HFFc6 (cell line): ENCODE data around the gene LPCAT3. TPM values are rescaled to one million over a fixed set of nuclear protein-coding genes. Genes with fewer than 3 reads are reported as not detected.
A peak's percentile ranks its signal among the peaks of the same experiment; 100 is the strongest.

ENCODE experiments used
- DNase-seq: peaks from one replicate; pipeline ENCODE4 v3.0.0-alpha.2; 2018
- H3K27ac Mint-ChIP-seq: 2 replicates; pipeline ENCODE4 v1.8.0; 2020; ENCODE audit warnings: mild to moderate bottlenecking, mixed read lengths
- H3K27me3 Mint-ChIP-seq: 2 replicates; pipeline ENCODE4 v1.8.0; 2021; ENCODE audit warnings: mild to moderate bottlenecking, moderate library complexity, mixed read lengths; ENCODE audit not compliant: insufficient read depth
- H3K36me3 Mint-ChIP-seq: 2 replicates; pipeline ENCODE4 v1.8.0; 2021; ENCODE audit warnings: low read depth, mixed read lengths
- H3K4me1 Mint-ChIP-seq: 2 replicates; pipeline ENCODE4 v1.8.0; 2020; ENCODE audit warnings: low read depth, mixed read lengths
- H3K4me3 Mint-ChIP-seq: 2 replicates; pipeline ENCODE4 v1.8.0; 2020; ENCODE audit warnings: mild to moderate bottlenecking, moderate library complexity, mixed read lengths
- H3K9me3 Mint-ChIP-seq: 2 replicates; pipeline ENCODE4 v1.8.0; 2020; ENCODE audit warnings: mild to moderate bottlenecking, mixed read lengths
- total RNA-seq, 6 experiments: library from RNA; stranded (reverse); fragmentation: NEBNext Ultra II Directional; extraction: Animal tissue kit (Norgen Biotek cat#: 25700); gene quantifications; 2 replicates in 1 of 6; 3 replicates in 5 of 6; pipeline ENCODE4 v1.2.3, GENCODE V29; 2021
- TF ChIP-seq, protein P1 (sequence below): fragments of 200-600 bp; sonication (generic); IDR thresholded peaks from 2 replicates; pipeline ENCODE4 v1.5.0; 2021; ENCODE audit warnings: antibody characterized with exemption, mild to moderate bottlenecking

Gene LPCAT3
- total RNA-seq, 6 experiments from 2014 or later, result 17.4 to 28.4 (median 21.6) TPM

DNA sequence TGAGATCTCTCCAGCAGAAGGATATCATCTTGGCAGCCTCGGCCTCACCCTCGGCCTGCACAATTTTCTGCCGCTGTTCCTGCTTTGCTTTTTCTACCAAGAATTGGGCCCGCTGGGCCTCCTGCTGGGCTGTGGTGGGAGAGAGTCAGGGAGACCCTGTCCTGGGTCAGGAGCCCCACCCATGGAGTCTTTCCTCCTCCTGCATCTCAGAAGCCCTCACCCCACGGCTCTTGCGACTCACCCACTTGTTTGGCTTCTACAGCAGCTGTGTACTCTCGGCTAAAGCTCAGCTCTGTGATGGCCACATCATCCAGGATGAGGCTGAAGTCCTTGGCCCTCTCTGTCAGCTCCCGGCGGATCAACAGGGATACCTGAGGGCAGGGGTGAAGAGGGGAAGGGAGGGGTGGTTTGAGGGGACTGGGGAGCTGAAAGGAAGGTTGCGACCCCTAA lies 50.6 kb downstream of the LPCAT3 start:
- Mint-ChIP-seq H3K4me1 (peaks cover 32% of the 10 kb centered on the region), H3K27me3 (peaks cover 6% of the 10 kb centered on the region), H3K9me3 (no peaks in the 10 kb centered on the region), H3K4me3 (no peak overlapping the region), H3K36me3 (peaks cover 35% of the 10 kb centered on the region), H3K27ac (peak overlapping the region; percentile 13; the same call in 1 of the 2 replicates)
- DNase-seq, result no peak
- TF ChIP-seq, protein P1, sequence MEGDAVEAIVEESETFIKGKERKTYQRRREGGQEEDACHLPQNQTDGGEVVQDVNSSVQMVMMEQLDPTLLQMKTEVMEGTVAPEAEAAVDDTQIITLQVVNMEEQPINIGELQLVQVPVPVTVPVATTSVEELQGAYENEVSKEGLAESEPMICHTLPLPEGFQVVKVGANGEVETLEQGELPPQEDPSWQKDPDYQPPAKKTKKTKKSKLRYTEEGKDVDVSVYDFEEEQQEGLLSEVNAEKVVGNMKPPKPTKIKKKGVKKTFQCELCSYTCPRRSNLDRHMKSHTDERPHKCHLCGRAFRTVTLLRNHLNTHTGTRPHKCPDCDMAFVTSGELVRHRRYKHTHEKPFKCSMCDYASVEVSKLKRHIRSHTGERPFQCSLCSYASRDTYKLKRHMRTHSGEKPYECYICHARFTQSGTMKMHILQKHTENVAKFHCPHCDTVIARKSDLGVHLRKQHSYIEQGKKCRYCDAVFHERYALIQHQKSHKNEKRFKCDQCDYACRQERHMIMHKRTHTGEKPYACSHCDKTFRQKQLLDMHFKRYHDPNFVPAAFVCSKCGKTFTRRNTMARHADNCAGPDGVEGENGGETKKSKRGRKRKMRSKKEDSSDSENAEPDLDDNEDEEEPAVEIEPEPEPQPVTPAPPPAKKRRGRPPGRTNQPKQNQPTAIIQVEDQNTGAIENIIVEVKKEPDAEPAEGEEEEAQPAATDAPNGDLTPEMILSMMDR, result no peak

DNA sequence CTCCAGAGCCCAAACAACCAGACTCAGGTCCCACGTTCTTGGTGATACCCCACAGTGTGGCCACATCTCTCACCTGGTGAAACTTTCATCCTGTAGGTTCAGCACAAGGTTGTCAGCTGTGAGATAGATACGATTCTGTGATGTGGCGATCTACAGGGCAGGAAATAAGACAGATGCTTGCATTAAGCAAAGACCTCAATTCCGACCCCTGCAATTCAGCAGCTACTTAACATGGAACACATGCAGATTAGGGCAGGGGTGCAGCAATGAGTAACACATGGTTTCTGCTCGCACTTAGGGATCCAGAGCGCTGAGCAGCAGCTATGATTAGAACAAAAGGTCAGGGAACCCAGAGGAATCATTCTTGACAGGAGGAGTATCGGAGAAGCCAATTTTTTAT lies 51.9 kb downstream of the LPCAT3 start:
- Mint-ChIP-seq H3K9me3 (no peaks in the 10 kb centered on the region), H3K27me3 (peaks cover 5% of the 10 kb centered on the region), H3K4me3 (no peak overlapping the region), H3K27ac (no peak overlapping the region; the same call in none of the 2 replicates), H3K36me3 (peaks cover 28% of the 10 kb centered on the region), H3K4me1 (peaks cover 29% of the 10 kb centered on the region)
- TF ChIP-seq, protein P1, result no peak
- no peak for DNase-seq

DNA sequence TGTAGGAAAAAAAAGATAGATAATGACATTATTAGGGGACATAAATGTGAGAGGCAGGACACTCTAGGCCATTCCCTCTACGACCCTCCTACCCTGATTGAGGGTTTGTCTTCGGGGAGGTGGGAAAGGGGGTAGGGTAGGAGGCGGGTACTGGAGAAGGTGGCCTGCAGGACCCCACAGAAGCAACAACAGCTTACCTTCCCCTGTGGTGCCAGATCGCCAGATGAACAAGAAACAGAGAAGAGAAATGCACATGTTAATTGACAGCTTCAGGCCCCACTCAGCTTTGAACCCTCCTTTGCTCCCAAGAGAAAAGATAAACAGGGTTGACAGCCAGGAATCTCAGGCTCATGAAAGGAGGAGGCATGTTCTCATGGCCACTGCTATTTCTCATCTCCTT lies 52.6 kb downstream of the LPCAT3 start:
- Mint-ChIP-seq H3K36me3 (peaks cover 24% of the 10 kb centered on the region), H3K9me3 (no peaks in the 10 kb centered on the region), H3K4me1 (peaks cover 36% of the 10 kb centered on the region), H3K27ac (peak overlapping the region; percentile 69), H3K4me3 (no peak overlapping the region), H3K27me3 (peaks cover 2% of the 10 kb centered on the region)
- TF ChIP-seq, protein P1, result no peak
- DNase-seq, result no peak

DNA sequence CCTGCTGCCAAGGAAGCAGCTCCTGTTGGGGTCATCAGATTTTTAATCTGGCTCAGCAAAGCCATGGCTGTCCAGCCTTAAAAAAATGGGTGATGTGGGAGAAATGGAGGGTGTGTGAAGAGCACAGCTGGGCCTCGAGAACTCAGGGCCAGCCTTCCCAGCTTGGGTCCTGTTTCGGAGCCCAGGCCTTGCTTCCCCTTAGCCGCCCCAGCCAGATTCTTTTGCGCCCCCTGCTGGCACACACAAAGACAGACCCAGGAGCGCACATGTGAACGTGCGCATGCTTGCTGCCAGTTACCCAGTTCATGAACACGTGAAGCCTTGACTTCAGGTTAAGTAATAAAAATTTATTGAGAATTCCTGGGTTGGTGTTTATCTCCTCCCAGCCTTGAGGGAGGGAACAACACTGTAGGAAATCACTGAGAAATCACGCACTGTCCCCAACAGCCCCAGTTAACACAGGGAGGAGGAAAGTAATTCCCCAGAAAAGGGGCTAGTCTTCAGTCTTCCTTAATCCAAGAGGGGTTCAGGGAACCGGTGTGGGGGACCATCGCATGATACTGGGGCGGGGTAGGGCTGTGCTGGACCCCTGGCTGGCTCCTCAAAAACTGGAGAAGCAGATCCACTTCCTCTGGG lies 53.1 kb downstream of the LPCAT3 start:
- Mint-ChIP-seq H3K27ac (peak overlapping the region; percentile 69), H3K27me3 (peaks cover 1% of the 10 kb centered on the region; the same call in 1 of the 2 replicates), H3K36me3 (peaks cover 23% of the 10 kb centered on the region), H3K4me3 (no peak overlapping the region), H3K9me3 (no peaks in the 10 kb centered on the region), H3K4me1 (peaks cover 37% of the 10 kb centered on the region)
- DNase-seq, result peak; percentile 84
- TF ChIP-seq, protein P1, result peak; percentile 96

DNA sequence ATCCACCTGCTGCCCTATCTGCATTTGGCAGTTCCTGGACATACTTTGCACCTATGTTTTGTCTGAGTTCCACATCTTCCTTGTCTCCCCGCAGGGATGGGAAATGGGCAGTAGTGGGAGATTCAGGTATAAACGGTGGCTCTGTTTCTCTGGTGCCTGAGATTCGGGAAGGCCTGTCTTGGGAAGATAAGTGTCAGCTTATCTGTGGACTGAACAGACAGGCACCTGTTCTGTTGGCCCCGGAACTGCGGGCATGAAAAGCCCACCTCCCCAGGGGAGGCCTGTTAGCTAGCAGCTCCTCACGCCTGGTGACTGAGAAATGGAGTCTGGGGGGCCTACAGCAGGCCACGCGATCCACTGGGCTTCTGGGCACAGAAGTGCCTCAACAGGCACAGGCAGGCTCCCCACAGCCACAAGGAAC lies 53.7 kb downstream of the LPCAT3 start:
- Mint-ChIP-seq H3K27ac (peak overlapping the region; percentile 69), H3K4me1 (peaks cover 37% of the 10 kb centered on the region), H3K36me3 (peaks cover 19% of the 10 kb centered on the region), H3K4me3 (no peak overlapping the region), H3K27me3 (no peaks in the 10 kb centered on the region), H3K9me3 (no peaks in the 10 kb centered on the region)
- TF ChIP-seq, protein P1, result no peak
- no peak for DNase-seq
